IPS-18a (cell line): ENCODE measurements around the gene DACH1.

Experiments used
- H3K27ac ChIP-seq: one replicate; pipeline ENCODE4 v1.5.1; 2013; ENCODE audit warnings: low read length
- H3K27me3 ChIP-seq: one replicate; pipeline ENCODE4 v1.6.1; 2013; ENCODE audit warnings: mild to moderate bottlenecking, low read length; ENCODE audit not compliant: control insufficient read depth, insufficient read depth
- H3K36me3 ChIP-seq: one replicate; pipeline ENCODE4 v1.6.1; 2013; ENCODE audit warnings: low read depth, low read length; ENCODE audit not compliant: control insufficient read depth
- H3K4me1 ChIP-seq: one replicate; pipeline ENCODE4 v1.6.1; 2013; ENCODE audit warnings: low read depth, low read length; ENCODE audit not compliant: control insufficient read depth
- H3K4me3 ChIP-seq: one replicate; pipeline ENCODE4 v1.5.1; 2013; ENCODE audit warnings: low read length
- H3K9ac ChIP-seq: one replicate; pipeline ENCODE4 v1.6.1; 2013; ENCODE audit warnings: mild to moderate bottlenecking, low read length, moderate library complexity
- H3K9me3 ChIP-seq: one replicate; pipeline ENCODE4 v1.6.1; 2013; ENCODE audit warnings: low read depth, low read length; ENCODE audit not compliant: control insufficient read depth

Gene DACH1

DNA sequence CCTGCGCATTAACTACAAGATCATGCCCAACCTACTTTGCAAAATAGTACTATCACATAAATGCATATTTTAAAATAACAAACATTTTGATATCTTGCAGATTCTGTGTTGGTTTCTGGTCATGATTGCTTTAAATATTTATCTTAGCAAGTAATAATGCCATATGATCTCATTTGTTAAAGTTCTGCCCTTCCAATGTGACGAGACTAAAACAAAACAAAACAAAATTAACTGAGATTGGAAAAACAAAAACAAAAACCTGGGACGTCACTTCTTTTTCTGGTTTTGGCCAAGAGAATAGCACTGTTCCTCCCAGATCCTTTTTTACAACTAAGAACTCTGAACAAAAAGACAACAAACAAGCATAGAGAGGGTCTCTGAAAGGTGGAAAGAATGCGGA lies 436.3 kb downstream of the DACH1 start:
- no peak overlapping the region for H3K4me3 ChIP-seq

DNA sequence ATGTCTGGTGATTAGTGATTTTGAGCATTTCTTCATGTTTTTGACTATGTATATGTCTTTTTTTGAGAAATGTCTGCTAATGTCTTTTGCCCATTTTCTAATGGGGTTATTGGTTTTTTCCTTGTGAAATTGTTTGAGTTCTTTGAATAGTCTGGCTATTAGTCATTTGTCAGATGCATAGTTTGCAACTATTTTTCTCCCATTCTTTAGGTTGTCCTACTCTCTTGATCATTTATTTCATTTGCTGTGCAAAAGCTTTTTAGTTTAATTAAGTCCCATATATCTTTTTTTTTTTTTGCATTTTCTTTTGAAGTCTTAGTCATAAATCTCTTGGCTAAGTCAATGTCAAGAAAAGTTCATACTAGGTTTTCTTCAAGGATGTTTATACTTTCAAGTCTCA lies 449.8 kb downstream of the DACH1 start:
- Histone ChIP-seq H3K27me3 (no peaks in the 10 kb centered on the region), H3K9ac (no peak overlapping the region), H3K9me3 (no peaks in the 10 kb centered on the region), H3K27ac (no peak overlapping the region), H3K36me3 (no peaks in the 10 kb centered on the region), H3K4me3 (no peak overlapping the region), H3K4me1 (no peaks in the 10 kb centered on the region)

More for the DNA sequence above, 436.3 kb downstream of the DACH1 start:
- H3K36me3 ChIP-seq, result no peaks in the 10 kb centered on the region
- H3K27ac ChIP-seq, result no peak overlapping the region
- no peaks in the 10 kb centered on the region for H3K27me3 ChIP-seq
- H3K4me1 ChIP-seq, result no peaks in the 10 kb centered on the region
- no peak overlapping the region for H3K9ac ChIP-seq
- no peaks in the 10 kb centered on the region for H3K9me3 ChIP-seq

DNA sequence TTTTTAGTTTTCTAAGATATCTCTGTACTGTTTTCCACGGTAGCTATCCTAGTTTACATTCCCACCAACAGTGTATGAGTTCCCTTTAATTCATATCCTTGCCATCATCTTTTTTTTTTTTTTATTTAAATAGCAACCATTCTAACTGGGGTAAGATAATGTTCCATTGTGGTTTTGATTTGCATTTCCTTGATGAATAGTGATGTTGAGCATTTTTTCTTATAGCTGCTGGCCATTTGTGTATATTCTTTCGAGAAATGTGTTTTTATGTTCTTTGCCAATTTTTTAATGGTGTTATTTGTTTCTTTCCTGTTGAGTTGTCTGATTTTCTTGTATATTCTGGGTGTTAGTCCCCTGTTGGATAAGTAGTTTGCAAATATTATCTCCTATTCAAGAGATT lies 454.8 kb downstream of the DACH1 start:
- Histone ChIP-seq H3K9me3 (no peaks in the 10 kb centered on the region), H3K27me3 (no peaks in the 10 kb centered on the region), H3K27ac (no peak overlapping the region), H3K4me3 (no peak overlapping the region), H3K4me1 (no peaks in the 10 kb centered on the region), H3K36me3 (no peaks in the 10 kb centered on the region), H3K9ac (no peak overlapping the region)

DNA sequence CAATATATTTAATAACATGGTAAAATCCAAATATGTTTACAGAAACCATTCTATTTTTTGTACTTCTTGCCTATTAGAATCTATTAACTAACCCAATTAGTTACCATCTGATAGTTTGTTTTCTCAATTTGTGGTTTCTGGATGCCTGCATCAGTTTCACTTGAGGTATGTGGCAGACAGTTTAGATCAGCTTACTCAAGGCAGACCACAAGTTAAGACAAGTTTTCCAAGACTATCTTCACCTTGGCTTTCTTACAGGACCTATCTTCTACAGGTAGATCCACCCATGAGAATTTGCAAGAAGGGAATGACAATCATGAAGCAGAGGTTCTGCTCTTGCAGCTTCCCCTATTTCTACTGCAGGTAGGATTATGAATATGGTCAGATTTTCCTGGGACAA lies 458.6 kb downstream of the DACH1 start:
- Histone ChIP-seq H3K4me1 (no peaks in the 10 kb centered on the region), H3K27me3 (no peaks in the 10 kb centered on the region), H3K9ac (no peak overlapping the region), H3K4me3 (no peak overlapping the region), H3K9me3 (no peaks in the 10 kb centered on the region), H3K27ac (no peak overlapping the region), H3K36me3 (no peaks in the 10 kb centered on the region)

DNA sequence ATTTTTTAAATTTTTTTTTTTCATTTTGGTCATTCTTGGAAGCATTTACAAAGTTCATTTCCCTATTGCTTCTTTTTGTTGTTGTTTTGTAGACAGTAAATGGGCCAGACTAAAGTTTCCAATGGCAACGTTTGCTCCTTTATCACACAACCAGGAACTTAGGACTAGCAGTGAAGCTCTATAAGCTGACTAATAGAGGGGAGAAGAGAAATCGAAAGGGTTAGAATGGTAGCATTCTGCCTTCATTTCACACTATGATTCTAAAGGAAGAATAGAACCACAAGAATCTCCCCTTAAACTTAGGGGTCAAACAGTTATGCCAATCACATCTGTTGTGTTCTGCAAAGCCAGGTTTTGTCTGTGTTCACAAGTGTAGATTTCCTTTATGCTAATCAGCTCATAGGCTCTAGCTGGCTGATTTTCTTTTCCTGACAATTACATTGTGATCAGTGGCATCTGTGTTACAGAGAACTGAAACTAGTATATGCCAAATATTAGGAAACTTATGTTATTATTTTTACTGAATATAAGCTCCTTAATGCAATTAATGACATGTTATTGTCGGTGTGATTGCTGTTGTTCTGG lies 467.3 kb downstream of the DACH1 start:
- Histone ChIP-seq H3K4me1 (no peaks in the 10 kb centered on the region), H3K27me3 (no peaks in the 10 kb centered on the region), H3K4me3 (no peak overlapping the region), H3K27ac (no peak overlapping the region), H3K36me3 (no peaks in the 10 kb centered on the region), H3K9me3 (no peaks in the 10 kb centered on the region), H3K9ac (no peak overlapping the region)

DNA sequence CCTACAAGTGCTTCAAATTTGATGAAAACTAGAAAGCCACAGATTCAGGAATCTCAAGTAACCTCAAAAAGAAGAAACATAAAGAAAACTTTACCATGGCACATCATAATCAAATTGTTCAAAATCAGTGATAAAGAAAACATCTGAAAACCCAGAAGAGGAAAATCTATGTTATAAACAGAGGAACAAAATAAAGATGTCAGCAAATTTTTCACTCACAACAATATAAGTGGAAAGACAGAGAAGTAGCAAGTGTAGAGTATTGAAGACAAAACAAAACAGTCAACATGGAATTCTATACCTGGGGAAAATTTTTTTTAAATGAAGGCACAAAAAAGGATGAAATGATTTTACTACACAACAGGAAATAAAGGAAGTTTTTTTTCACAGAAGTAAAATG lies 470.9 kb downstream of the DACH1 start:
- no peak overlapping the region for H3K4me3 ChIP-seq
- no peaks in the 10 kb centered on the region for H3K4me1 ChIP-seq
- no peaks in the 10 kb centered on the region for H3K27me3 ChIP-seq
- H3K27ac ChIP-seq, result no peak overlapping the region
- no peaks in the 10 kb centered on the region for H3K36me3 ChIP-seq
- no peaks in the 10 kb centered on the region for H3K9me3 ChIP-seq
- H3K9ac ChIP-seq, result no peak overlapping the region

DNA sequence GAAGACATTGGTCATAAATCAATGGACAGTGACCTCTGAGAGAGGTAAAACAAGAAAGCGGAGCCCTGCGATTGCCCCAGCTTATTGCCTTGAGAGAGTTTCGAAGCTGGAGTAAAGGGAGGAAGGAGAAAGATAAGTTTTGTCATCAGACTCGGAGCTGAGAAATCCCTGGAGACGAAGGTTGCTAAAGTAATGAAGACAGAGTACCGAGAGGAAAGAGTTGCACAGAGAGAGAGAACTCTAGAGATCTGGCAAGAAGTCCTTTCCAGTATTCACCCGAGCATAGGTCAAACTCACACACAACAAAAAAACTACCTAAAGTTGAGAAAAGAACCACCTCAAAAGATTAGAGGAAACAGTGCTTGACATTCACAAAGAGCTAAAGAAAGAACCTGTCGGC lies 472.0 kb downstream of the DACH1 start:
- H3K9ac ChIP-seq, result no peak overlapping the region
- no peak overlapping the region for H3K27ac ChIP-seq
- no peaks in the 10 kb centered on the region for H3K9me3 ChIP-seq
- H3K4me3 ChIP-seq, result no peak overlapping the region
- H3K27me3 ChIP-seq, result no peaks in the 10 kb centered on the region
- H3K4me1 ChIP-seq, result no peaks in the 10 kb centered on the region
- no peaks in the 10 kb centered on the region for H3K36me3 ChIP-seq

DNA sequence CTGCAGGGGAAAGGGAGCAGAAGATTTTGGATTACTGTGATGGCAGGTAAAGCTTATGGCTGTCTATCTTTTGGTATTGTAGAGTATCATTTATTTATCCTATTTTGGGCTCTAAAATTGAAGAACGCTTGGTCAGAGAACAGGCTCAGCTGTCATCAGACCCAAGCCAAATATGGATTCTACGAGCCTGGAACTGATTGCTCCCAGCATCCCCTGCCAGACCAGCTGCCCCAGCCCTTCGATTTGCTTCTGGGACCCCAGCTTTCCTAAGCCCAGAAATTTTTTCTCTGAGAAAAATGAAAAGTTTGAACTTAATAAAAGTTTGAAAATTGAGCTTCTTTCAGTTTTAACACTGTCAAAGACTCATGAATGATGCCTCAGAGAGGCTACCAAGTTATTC lies 472.8 kb downstream of the DACH1 start:
- no peaks in the 10 kb centered on the region for H3K9me3 ChIP-seq
- no peak overlapping the region for H3K9ac ChIP-seq
- H3K36me3 ChIP-seq, result no peaks in the 10 kb centered on the region
- no peak overlapping the region for H3K27ac ChIP-seq
- no peaks in the 10 kb centered on the region for H3K4me1 ChIP-seq
- H3K27me3 ChIP-seq, result no peaks in the 10 kb centered on the region
- no peak overlapping the region for H3K4me3 ChIP-seq
